H9 (cell line): ENCODE data around the gene FHOD3. TPM values are rescaled to one million over a fixed set of nuclear protein-coding genes. Genes with fewer than 3 reads are reported as not detected.

Source experiments
- DNase-seq: peaks from one replicate; pipeline ENCODE4 v3.0.0-alpha.2; 2017
- H2AFZ ChIP-seq: one replicate; pipeline ENCODE4 v1.6.1; 2013; ENCODE audit warnings: mild to moderate bottlenecking, low read length, control low read depth, moderate library complexity
- H2AK5ac ChIP-seq: 2 replicates; pipeline ENCODE4 v1.6.1; 2013; ENCODE audit warnings: low read length, control low read depth, mixed read lengths; ENCODE audit not compliant: insufficient read length
- H2BK120ac ChIP-seq: one replicate; pipeline ENCODE4 v1.6.1; 2013; ENCODE audit warnings: low read depth, mild to moderate bottlenecking, low read length, control low read depth, inconsistent platforms; ENCODE audit not compliant: poor library complexity, severe bottlenecking
- H2BK12ac ChIP-seq: 2 replicates; pipeline ENCODE4 v1.6.1; 2013; ENCODE audit warnings: low read length, control low read depth, mixed read lengths, low read depth; ENCODE audit not compliant: insufficient read length
- H2BK15ac ChIP-seq: 2 replicates; pipeline ENCODE4 v1.6.1; 2013; ENCODE audit warnings: low read depth, low read length, control low read depth
- H2BK20ac ChIP-seq: one replicate; pipeline ENCODE4 v1.6.1; 2013; ENCODE audit warnings: low read depth, mild to moderate bottlenecking, low read length, control low read depth, inconsistent platforms; ENCODE audit not compliant: poor library complexity, severe bottlenecking
- H2BK5ac ChIP-seq: 2 replicates; pipeline ENCODE4 v1.6.1; 2013; ENCODE audit warnings: low read length, control low read depth, mixed read lengths; ENCODE audit not compliant: insufficient read length
- H3K14ac ChIP-seq: 2 replicates; pipeline ENCODE4 v1.6.1; 2013; ENCODE audit warnings: low read length, control low read depth; ENCODE audit not compliant: insufficient read depth
- H3K18ac ChIP-seq: 2 replicates; pipeline ENCODE4 v1.6.1; 2013; ENCODE audit warnings: low read depth, mild to moderate bottlenecking, mixed read lengths, low read length, control low read depth; ENCODE audit not compliant: insufficient read length
- H3K23ac ChIP-seq: 2 replicates; pipeline ENCODE4 v1.6.1; 2013; ENCODE audit warnings: low read length, control low read depth, mixed read lengths, low read depth; ENCODE audit not compliant: insufficient read length
- H3K23me2 ChIP-seq: 2 replicates; pipeline ENCODE4 v1.6.1; 2013; ENCODE audit warnings: low read depth, mild to moderate bottlenecking, mixed read lengths, low read length, control low read depth; ENCODE audit not compliant: insufficient read length, poor library complexity, severe bottlenecking
- H3K27ac ChIP-seq: 2 replicates; pipeline ENCODE4 v1.5.1; 2013; ENCODE audit warnings: low read length, control low read depth, mixed read lengths, low read depth; ENCODE audit not compliant: insufficient read length
- H3K27me3 ChIP-seq: 2 replicates; pipeline ENCODE4 v1.6.1; 2013; ENCODE audit warnings: low read length, control low read depth, inconsistent platforms; ENCODE audit not compliant: insufficient read depth
- H3K4ac ChIP-seq: 2 replicates; pipeline ENCODE4 v1.6.1; 2013; ENCODE audit warnings: low read depth, mild to moderate bottlenecking, control low read depth, inconsistent platforms, low read length, moderate library complexity
- H3K4me1 ChIP-seq: 2 replicates; pipeline ENCODE4 v1.6.1; 2013; ENCODE audit warnings: low read length, control low read depth, inconsistent platforms; ENCODE audit not compliant: insufficient read depth
- H3K4me2 ChIP-seq: 2 replicates; pipeline ENCODE4 v1.6.1; 2013; ENCODE audit warnings: low read length, control low read depth, mixed read lengths; ENCODE audit not compliant: insufficient read length, insufficient read depth
- H3K56ac ChIP-seq: 2 replicates; pipeline ENCODE4 v1.6.1; 2013; ENCODE audit warnings: low read depth, mild to moderate bottlenecking, mixed read lengths, low read length, control low read depth; ENCODE audit not compliant: insufficient read length
- H3K79me1 ChIP-seq: 2 replicates; pipeline ENCODE4 v1.6.1; 2013; ENCODE audit warnings: low read depth, mild to moderate bottlenecking, moderate library complexity, low read length, control low read depth, inconsistent platforms; ENCODE audit not compliant: insufficient read depth, poor library complexity, severe bottlenecking
- H3K79me2 ChIP-seq: 2 replicates; pipeline ENCODE4 v1.6.1; 2013; ENCODE audit warnings: low read length, control low read depth, inconsistent platforms; ENCODE audit not compliant: insufficient read depth
- H3K9ac ChIP-seq: 2 replicates; pipeline ENCODE4 v1.6.1; 2013; ENCODE audit warnings: low read length, control low read depth, mixed read lengths; ENCODE audit not compliant: insufficient read length; ENCODE audit errors: extremely low read depth
- H3K9me3 ChIP-seq: one replicate; pipeline ENCODE4 v1.6.1; 2013; ENCODE audit warnings: low read depth, low read length, inconsistent platforms; ENCODE audit not compliant: control insufficient read depth
- H3T11ph ChIP-seq: one replicate; pipeline ENCODE4 v1.6.1; 2013; ENCODE audit warnings: mild to moderate bottlenecking, low read length, control low read depth, inconsistent platforms
- H4K20me1 ChIP-seq: one replicate; pipeline ENCODE4 v1.6.1; 2013; ENCODE audit not compliant: control insufficient read depth, insufficient read length, insufficient read depth
- H4K5ac ChIP-seq: 2 replicates; pipeline ENCODE4 v1.6.1; 2013; ENCODE audit warnings: low read depth, mild to moderate bottlenecking, mixed read lengths, low read length, control low read depth; ENCODE audit not compliant: insufficient read length
- H4K8ac ChIP-seq: replicated peaks from 2 replicates; pipeline ENCODE4 v1.6.1; 2013; ENCODE audit warnings: low read length, control low read depth, mixed read lengths, low read depth; ENCODE audit not compliant: insufficient read length
- H4K91ac ChIP-seq: 2 replicates; pipeline ENCODE4 v1.6.1; 2013; ENCODE audit warnings: low read depth, mild to moderate bottlenecking, moderate library complexity, mixed read lengths, low read length, control low read depth; ENCODE audit not compliant: insufficient read length
- H3K27ac Mint-ChIP-seq, 3 experiments: 2 replicates in 2 of 3; 3 replicates in 1 of 3; pipeline ENCODE4 v1.8.0; 2020 to 2021; ENCODE audit warnings: mixed read lengths in 3 of 3, mild to moderate bottlenecking in 1 of 3, moderate library complexity in 1 of 3
- H3K27me3 Mint-ChIP-seq: 2 replicates; pipeline ENCODE4 v1.8.0; 2021; ENCODE audit warnings: low read depth, mild to moderate bottlenecking, moderate library complexity, mixed read lengths
- H3K36me3 Mint-ChIP-seq, 3 experiments: 2 replicates in 2 of 3; 3 replicates in 1 of 3; pipeline ENCODE4 v1.8.0; 2020 to 2021; ENCODE audit warnings: low read depth in 3 of 3, mixed read lengths in 3 of 3; ENCODE audit not compliant: insufficient read depth in 1 of 3
- H3K4me1 Mint-ChIP-seq, 2 experiments: 2 replicates each; pipeline ENCODE4 v1.8.0; 2020; ENCODE audit warnings: mixed read lengths in 2 of 2
- H3K4me3 Mint-ChIP-seq, 2 experiments: 2 replicates in 1 of 2; 3 replicates in 1 of 2; pipeline ENCODE4 v1.8.0; 2020 to 2021; ENCODE audit warnings: mild to moderate bottlenecking in 2 of 2, mixed read lengths in 2 of 2, moderate library complexity in 1 of 2
- H3K9me3 Mint-ChIP-seq, 2 experiments: 2 replicates in 1 of 2; 3 replicates in 1 of 2; pipeline ENCODE4 v1.8.0; 2020; ENCODE audit warnings: mild to moderate bottlenecking in 2 of 2, mixed read lengths in 2 of 2, moderate library complexity in 1 of 2
- CTCF ChIP-seq: fragments of 200-600 bp; sonication (generic); conservative IDR thresholded peaks from 3 replicates; pipeline ENCODE4 v1.8.0; 2021; ENCODE audit warnings: antibody characterized with exemption, mild to moderate bottlenecking
- WGBS: extraction: QIAGEN DNeasy Blood & Tissue Kit; methylation state at CpG from one replicate; pipeline ENCODE4 v1.1.7; 2013; ENCODE audit warnings: missing lambda C conversion rate, low lambda C conversion rate, mixed read lengths; ENCODE audit not compliant: insufficient read length; ENCODE audit errors: extremely low coverage; 5-methylcytosine and 5-hydroxymethylcytosine counted together
- total RNA-seq: library from RNA; stranded (reverse); gene quantifications from 2 replicates; pipeline ENCODE4 v1.2.1, GENCODE V29; 2021

The FHOD3 gene
- total RNA-seq, 1 experiment from 2014 or later, result 8.0 TPM

DNA sequence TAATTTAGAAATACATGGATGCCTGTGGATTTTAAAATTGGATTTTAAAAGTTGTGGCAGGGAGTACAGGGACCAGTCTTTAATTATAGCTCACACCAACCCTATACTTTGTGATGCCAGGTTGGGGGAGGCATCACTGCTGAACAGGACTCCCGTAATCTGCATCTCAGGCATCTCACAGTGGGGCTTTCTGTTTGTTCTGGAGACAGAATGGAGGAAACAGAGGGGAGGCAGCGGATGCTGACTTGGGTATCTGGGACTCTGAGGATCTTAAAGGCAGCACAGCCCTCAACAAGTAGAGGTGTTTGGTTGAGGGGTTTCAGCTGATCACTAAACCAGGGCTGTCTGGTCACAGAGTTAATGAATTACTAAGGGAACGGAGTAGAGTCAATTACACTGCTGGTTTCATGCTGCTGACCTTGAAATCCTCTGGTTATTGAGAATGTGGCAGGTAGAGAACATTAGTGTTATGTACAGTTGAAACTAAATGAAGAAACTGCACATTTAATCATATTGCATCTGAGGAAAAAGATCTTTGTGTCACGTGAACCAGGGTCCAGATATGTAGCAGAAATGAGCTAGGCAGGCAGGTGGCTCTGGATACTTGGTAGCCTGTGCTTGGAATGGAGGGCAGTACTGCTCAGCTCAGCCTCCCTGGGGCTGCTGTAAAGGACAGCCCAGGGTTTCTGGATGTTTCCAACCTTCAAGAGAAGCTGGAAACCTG lies 40.3 kb downstream of the FHOD3 start:
- no CpG with 5 or more reads among the region's 4 CpGs for WGBS
- no peak overlapping the region for H4K91ac ChIP-seq

More for the DNA sequence above, 40.3 kb downstream of the FHOD3 start:
- Histone ChIP-seq H3K79me2 (no peaks in the 10 kb centered on the region), H2BK20ac (no peak overlapping the region), H2AFZ (no peak overlapping the region), H4K20me1 (no peaks in the 10 kb centered on the region), H3K27me3 (no peaks in the 10 kb centered on the region), H2BK5ac (no peak overlapping the region), H3K4ac (no peak overlapping the region), H3K9me3 (no peaks in the 10 kb centered on the region), H3K23me2 (no peaks in the 10 kb centered on the region), H3K56ac (no peak overlapping the region), H3K9ac (no peak overlapping the region), H2AK5ac (no peak overlapping the region), H2BK120ac (no peak overlapping the region), H4K5ac (no peak overlapping the region), H3T11ph (no peak overlapping the region), H2BK15ac (no peak overlapping the region), H3K14ac (no peak overlapping the region), H3K79me1 (no peaks in the 10 kb centered on the region), H4K8ac (no peak overlapping the region), H3K27ac (no peak overlapping the region), H3K4me2 (no peak overlapping the region), H3K4me1 (no peaks in the 10 kb centered on the region), H3K23ac (no peak overlapping the region), H3K18ac (no peak overlapping the region), H2BK12ac (no peak overlapping the region)
- no peaks in the 10 kb centered on the region; the same call in 1 of the 2 replicates for H3K27me3 Mint-ChIP-seq
- TF ChIP-seq CTCF, result no peak
- DNase-seq, result peak; percentile 12
- H3K4me1 Mint-ChIP-seq, result peaks cover 10 to 16% of the 10 kb centered on the region in 2 experiments
- peak overlapping the region in 1 of 3 experiments; percentile 46; a peak in 1 of 7 replicates for H3K27ac Mint-ChIP-seq
- H3K4me3 Mint-ChIP-seq, result no peak overlapping the region
- peaks cover 2 to 17% (median 9%) of the 10 kb centered on the region in 3 experiments; a peak in 5 of 7 replicates for H3K36me3 Mint-ChIP-seq
- peaks cover 12 to 19% of the 10 kb centered on the region in 2 experiments for H3K9me3 Mint-ChIP-seq
